Prostate gland (tissue), 2 donors: ENCODE results near the gene SH3TC2. TPM values are rescaled to one million over a fixed set of nuclear protein-coding genes. Genes with fewer than 3 reads are reported as not detected.

Experiments
- DNase-seq: peaks from one replicate; pipeline ENCODE4 v3.0.0-alpha.2; 2019; ENCODE audit warnings: low spot score
- H3K27ac ChIP-seq, 2 donors: fragments of 200-600 bp; sonication (generic); 2 replicates each; pipeline ENCODE4 v1.5.1; 2017 to 2019
- H3K27me3 ChIP-seq: fragments of 200-600 bp; sonication (generic); replicated peaks from 2 replicates; pipeline ENCODE4 v1.5.1; 2019; ENCODE audit not compliant: insufficient read depth
- H3K36me3 ChIP-seq, 2 donors: fragments of 200-600 bp; sonication (generic); 1 replicate in 1 of 2; 2 replicates in 1 of 2; pipeline versions ENCODE4 v1.5.1 to v1.8.1; 2017 to 2019
- H3K4me1 ChIP-seq: fragments of 200-600 bp; sonication (generic); replicated peaks from 2 replicates; pipeline ENCODE4 v1.5.1; 2019
- H3K4me3 ChIP-seq, 2 donors: fragments of 200-600 bp; sonication (generic); 2 replicates each; pipeline ENCODE4 v1.5.1; 2017 to 2019
- H3K9me3 ChIP-seq: fragments of 200-600 bp; sonication (generic); 2 replicates; pipeline ENCODE4 v1.5.1; 2017
- POLR2A ChIP-seq: fragments of 450-650 bp; IDR thresholded peaks from one replicate; pipeline ENCODE4 v1.6.1; 2016; ENCODE audit warnings: antibody characterized with exemption, mild to moderate bottlenecking
- POLR2AphosphoS5 ChIP-seq: sonication (generic); formaldehyde crosslinking; IDR thresholded peaks from one replicate; pipeline ENCODE4 v1.6.1; 2017; ENCODE audit warnings: antibody characterized with exemption
- WGBS: methylation state at CpG from one replicate; pipeline ENCODE4 v1.1.5; 2018; 5-methylcytosine and 5-hydroxymethylcytosine counted together
- intact Hi-C: fragments of 100-400 bp; cut with DNase I; formaldehyde crosslinking; loops from one replicate; pipeline ENCODE4 v1.14.2; 2022
- total RNA-seq, 2 donors: library from RNA; depleted of rRNA; stranded (reverse); fragments of >200 nt; gene quantifications; one replicate each; pipeline ENCODE4 v1.1.0, GENCODE V29; 2016
- TF ChIP-seq, protein P1 (sequence below), 4 experiments: fragments of 200-600 bp in 2 of 4; fragments of 450-650 bp in 2 of 4; sonication (generic) in 2 of 4; IDR thresholded peaks; 1 replicate in 3 of 4; 2 replicates in 1 of 4; pipeline ENCODE4 v1.5.1; 2016 to 2019; ENCODE audit warnings: antibody characterized with exemption in 4 of 4, mild to moderate bottlenecking in 2 of 4, moderate library complexity in 2 of 4

Gene SH3TC2
- total RNA-seq, 2 donors from 2014 or later, result 6.2 to 69.1 TPM

DNA sequence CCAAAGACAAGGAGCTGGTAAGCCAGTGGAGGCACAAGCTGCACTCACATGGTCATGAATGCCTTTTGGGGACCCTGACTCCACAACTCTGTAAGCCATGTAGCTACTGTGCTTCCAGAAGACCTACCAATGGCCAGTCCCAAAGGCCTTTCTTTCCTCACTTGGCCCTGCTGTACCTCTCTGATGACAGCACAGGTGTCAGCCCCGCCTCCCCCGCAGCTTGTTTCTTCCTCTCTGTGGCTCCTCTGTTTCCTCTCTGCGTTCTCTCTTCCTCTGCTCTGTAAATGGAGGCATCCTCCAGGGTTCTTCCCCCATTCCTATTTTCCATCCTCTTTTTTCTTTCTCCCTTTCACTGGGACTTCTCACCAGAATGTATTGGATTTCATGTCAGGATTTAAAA, 26.7 kb downstream of the SH3TC2 start:
- H3K27me3 ChIP-seq, result no peaks in the 10 kb centered on the region
- no peak for DNase-seq
- no peaks in the 10 kb centered on the region for H3K4me1 ChIP-seq
- H3K4me3 ChIP-seq, result no peak overlapping the region
- 85% methylated on average over 3 of the region's 3 CpGs for WGBS
- H3K9me3 ChIP-seq, result no peaks in the 10 kb centered on the region
- TF ChIP-seq, protein P1, sequence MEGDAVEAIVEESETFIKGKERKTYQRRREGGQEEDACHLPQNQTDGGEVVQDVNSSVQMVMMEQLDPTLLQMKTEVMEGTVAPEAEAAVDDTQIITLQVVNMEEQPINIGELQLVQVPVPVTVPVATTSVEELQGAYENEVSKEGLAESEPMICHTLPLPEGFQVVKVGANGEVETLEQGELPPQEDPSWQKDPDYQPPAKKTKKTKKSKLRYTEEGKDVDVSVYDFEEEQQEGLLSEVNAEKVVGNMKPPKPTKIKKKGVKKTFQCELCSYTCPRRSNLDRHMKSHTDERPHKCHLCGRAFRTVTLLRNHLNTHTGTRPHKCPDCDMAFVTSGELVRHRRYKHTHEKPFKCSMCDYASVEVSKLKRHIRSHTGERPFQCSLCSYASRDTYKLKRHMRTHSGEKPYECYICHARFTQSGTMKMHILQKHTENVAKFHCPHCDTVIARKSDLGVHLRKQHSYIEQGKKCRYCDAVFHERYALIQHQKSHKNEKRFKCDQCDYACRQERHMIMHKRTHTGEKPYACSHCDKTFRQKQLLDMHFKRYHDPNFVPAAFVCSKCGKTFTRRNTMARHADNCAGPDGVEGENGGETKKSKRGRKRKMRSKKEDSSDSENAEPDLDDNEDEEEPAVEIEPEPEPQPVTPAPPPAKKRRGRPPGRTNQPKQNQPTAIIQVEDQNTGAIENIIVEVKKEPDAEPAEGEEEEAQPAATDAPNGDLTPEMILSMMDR (IDR thresholded peaks at IDR 0.05), result no peak
- no peak for TF ChIP-seq POLR2A
- no peak for TF ChIP-seq POLR2AphosphoS5
- H3K27ac ChIP-seq, result no peak overlapping the region
- intact Hi-C loops, result loop anchor here (2.0 to 5.0 kb wide), 2 partner anchors 34 to 303 kb away; no protein-coding TSS in a partner anchor
- H3K36me3 ChIP-seq, result no peaks in the 10 kb centered on the region

DNA sequence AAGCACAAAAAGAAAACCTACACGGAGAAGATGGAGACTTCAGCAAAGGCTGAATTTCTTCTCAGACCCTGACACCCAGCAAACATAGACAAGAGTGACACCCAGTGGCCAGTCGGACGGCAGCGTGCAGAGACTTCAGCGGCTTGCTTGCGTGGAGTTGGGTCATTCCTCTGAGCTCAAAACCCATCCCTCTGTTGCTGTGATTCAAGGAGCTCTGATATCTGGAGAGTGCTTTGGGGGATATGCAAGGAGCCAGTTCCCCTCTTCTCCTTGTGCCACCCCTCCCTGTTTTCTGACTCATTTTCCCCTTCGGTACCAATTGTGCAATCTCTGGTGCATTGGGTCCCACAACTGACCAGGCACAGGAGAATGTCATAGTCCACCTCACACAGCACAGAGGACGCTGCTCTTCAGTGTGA, 27.5 kb downstream of the SH3TC2 start:
- H3K27ac ChIP-seq, result no peak overlapping the region
- no peaks in the 10 kb centered on the region for H3K4me1 ChIP-seq
- WGBS, result 20% methylated on average over 8 of the region's 8 CpGs
- peak; percentile 63 for DNase-seq
- peak; percentile 12 for TF ChIP-seq POLR2AphosphoS5
- TF ChIP-seq, protein P1 (IDR thresholded peaks at IDR 0.05), result peak; percentile 46 to 83 (median 78)
- no peak for TF ChIP-seq POLR2A
- H3K4me3 ChIP-seq, result no peak overlapping the region
- H3K36me3 ChIP-seq, result no peaks in the 10 kb centered on the region
- H3K27me3 ChIP-seq, result no peaks in the 10 kb centered on the region
- intact Hi-C loops, result loop anchor here (5.0 kb wide), 1 partner anchor 33 kb away; no protein-coding TSS in a partner anchor
- no peaks in the 10 kb centered on the region for H3K9me3 ChIP-seq

DNA sequence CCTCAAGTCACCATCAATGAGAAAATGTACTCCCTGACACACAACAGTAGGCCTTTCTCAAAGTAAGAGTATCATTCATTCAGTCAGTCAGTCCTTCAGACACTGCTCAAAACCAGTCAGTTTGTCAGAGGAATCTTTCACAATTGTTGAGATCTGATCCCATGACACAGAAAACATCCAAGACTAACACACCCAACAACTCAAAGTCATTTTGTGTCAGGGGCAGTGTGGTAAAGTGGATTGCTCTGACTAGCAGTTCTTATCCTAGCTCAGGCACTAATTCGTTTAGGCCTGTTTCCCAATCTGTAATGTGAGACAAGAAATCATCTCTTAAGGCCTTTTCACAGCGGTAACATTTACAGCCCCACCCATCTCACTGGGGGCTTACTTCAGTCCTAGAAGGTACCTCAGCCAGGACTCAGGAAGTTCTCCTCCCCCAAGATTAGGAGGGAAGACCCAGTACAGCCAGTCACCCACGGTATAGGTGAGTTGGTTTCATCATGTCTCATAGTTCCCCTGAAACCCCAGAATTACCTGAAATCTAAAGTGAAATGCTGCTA, 31.9 kb downstream of the SH3TC2 start:
- H3K27me3 ChIP-seq, result no peaks in the 10 kb centered on the region
- H3K4me3 ChIP-seq, result no peak overlapping the region
- H3K27ac ChIP-seq, result no peak overlapping the region
- H3K4me1 ChIP-seq, result no peaks in the 10 kb centered on the region
- TF ChIP-seq, protein P1 (IDR thresholded peaks at IDR 0.05), result no peak
- intact Hi-C loops, result no loop called here
- H3K9me3 ChIP-seq, result no peaks in the 10 kb centered on the region
- H3K36me3 ChIP-seq, result no peaks in the 10 kb centered on the region
- WGBS, result 80% methylated on average over 3 of the region's 3 CpGs
- DNase-seq, result no peak

DNA sequence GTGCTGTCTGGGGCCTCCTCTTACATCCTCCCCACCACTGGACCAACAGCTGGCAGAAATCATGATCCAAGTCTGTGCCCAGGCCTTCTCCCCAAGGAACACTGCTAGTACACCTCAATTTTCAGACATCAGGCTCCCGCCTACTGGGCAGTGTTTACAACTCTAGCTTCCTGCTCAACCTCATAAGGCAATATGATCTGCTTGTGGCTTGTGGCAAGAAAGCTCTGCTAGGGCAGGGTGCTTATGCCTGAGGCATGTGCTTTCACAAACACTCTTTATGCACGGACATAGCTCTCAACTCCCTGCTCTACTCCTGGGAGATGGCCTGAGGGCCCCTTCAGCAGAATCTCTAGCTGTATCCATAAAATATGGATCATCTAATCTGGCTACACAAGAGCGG, 32.5 kb downstream of the SH3TC2 start:
- Histone ChIP-seq H3K27me3 (no peaks in the 10 kb centered on the region), H3K4me3 (no peak overlapping the region), H3K9me3 (no peaks in the 10 kb centered on the region), H3K4me1 (no peaks in the 10 kb centered on the region), H3K36me3 (no peaks in the 10 kb centered on the region), H3K27ac (no peak overlapping the region)
- no peak for DNase-seq
- TF ChIP-seq, protein P1 (IDR thresholded peaks at IDR 0.05), result no peak
- TF ChIP-seq POLR2A (no peak), POLR2AphosphoS5 (no peak)
- intact Hi-C loops, result no loop called here
- WGBS, result 86% methylated on average over 3 of the region's 3 CpGs

DNA sequence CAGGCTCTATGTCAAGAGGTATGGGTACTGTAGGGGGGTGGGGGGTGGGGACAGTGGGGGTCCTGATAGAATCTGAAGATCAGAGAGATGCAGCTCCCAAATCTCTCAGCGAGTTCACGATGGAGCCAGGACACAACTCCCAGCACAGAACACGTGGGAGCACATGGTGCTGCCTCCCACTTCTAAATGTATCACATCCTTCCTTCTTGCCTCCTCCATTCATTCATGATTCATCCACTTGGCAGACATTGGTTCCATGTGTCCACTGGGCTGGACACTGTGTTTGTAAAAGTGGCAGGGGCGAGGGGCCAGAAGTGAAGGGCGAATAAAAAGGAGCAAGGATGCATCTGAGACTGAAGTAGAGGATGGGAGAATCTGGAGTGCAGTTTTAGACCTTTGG, 33.9 kb downstream of the SH3TC2 start:
- intact Hi-C loops, result no loop called here
- no peaks in the 10 kb centered on the region for H3K36me3 ChIP-seq
- H3K4me3 ChIP-seq, result no peak overlapping the region
- no peak overlapping the region for H3K27ac ChIP-seq
- WGBS, result 91% methylated on average over 5 of the region's 5 CpGs
- H3K9me3 ChIP-seq, result no peaks in the 10 kb centered on the region
- DNase-seq, result no peak
- TF ChIP-seq POLR2AphosphoS5 (no peak), POLR2A (no peak)
- TF ChIP-seq, protein P1 (IDR thresholded peaks at IDR 0.05), result no peak
- no peaks in the 10 kb centered on the region for H3K27me3 ChIP-seq
- H3K4me1 ChIP-seq, result no peaks in the 10 kb centered on the region
